ENCODE results near the gene RFC3.

Gene RFC3

GRCh38 chr13:33842986-33843385 is 25.0 kb downstream of the RFC3 start:
- H3K79me2 ChIP-seq (ENCODE audit: insufficient read depth, low read length), result no peaks in the 10 kb centered on the region
- no peak for DNase-seq
- H4K20me1 ChIP-seq (ENCODE audit: insufficient read depth, low read length), result no peaks in the 10 kb centered on the region; the same call in 1 of the 2 replicates
- peaks cover 32% of the 10 kb centered on the region for H3K36me3 ChIP-seq (ENCODE audit: insufficient read depth, low read length)
- no peak overlapping the region for H3K27ac ChIP-seq (ENCODE audit: low read length)
- TF ChIP-seq EZH2 (IDR thresholded peaks at IDR 0.05; ENCODE audit: borderline replicate concordance, low read depth, low read length, severe bottlenecking), result no peak
- TF ChIP-seq, protein P1, sequence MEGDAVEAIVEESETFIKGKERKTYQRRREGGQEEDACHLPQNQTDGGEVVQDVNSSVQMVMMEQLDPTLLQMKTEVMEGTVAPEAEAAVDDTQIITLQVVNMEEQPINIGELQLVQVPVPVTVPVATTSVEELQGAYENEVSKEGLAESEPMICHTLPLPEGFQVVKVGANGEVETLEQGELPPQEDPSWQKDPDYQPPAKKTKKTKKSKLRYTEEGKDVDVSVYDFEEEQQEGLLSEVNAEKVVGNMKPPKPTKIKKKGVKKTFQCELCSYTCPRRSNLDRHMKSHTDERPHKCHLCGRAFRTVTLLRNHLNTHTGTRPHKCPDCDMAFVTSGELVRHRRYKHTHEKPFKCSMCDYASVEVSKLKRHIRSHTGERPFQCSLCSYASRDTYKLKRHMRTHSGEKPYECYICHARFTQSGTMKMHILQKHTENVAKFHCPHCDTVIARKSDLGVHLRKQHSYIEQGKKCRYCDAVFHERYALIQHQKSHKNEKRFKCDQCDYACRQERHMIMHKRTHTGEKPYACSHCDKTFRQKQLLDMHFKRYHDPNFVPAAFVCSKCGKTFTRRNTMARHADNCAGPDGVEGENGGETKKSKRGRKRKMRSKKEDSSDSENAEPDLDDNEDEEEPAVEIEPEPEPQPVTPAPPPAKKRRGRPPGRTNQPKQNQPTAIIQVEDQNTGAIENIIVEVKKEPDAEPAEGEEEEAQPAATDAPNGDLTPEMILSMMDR (IDR thresholded peaks at IDR 0.05; ENCODE audit: borderline replicate concordance, extremely low read depth, low read length, poor library complexity, severe bottlenecking), result no peak
- no peaks in the 10 kb centered on the region for H3K9me3 ChIP-seq (ENCODE audit: insufficient read depth, low read length, severe bottlenecking)
- H3K4me1 ChIP-seq (ENCODE audit: insufficient read depth, low read length), result no peaks in the 10 kb centered on the region
- no peak overlapping the region for H2AFZ ChIP-seq (ENCODE audit: low read depth, low read length)
- ATAC-seq (ENCODE audit: insufficient read depth, low read depth), result no peak
- H3K4me3 ChIP-seq (ENCODE audit: low read depth in 1 of 2, low read length in 2 of 2), result no peak overlapping the region
- H3K4me2 ChIP-seq (ENCODE audit: insufficient read depth, low read length), result no peak overlapping the region
- H3K27me3 ChIP-seq (ENCODE audit: insufficient read depth, low read length, poor library complexity), result no peaks in the 10 kb centered on the region
- no peak overlapping the region for H3K9ac ChIP-seq (ENCODE audit: low read depth, low read length)

DNA sequence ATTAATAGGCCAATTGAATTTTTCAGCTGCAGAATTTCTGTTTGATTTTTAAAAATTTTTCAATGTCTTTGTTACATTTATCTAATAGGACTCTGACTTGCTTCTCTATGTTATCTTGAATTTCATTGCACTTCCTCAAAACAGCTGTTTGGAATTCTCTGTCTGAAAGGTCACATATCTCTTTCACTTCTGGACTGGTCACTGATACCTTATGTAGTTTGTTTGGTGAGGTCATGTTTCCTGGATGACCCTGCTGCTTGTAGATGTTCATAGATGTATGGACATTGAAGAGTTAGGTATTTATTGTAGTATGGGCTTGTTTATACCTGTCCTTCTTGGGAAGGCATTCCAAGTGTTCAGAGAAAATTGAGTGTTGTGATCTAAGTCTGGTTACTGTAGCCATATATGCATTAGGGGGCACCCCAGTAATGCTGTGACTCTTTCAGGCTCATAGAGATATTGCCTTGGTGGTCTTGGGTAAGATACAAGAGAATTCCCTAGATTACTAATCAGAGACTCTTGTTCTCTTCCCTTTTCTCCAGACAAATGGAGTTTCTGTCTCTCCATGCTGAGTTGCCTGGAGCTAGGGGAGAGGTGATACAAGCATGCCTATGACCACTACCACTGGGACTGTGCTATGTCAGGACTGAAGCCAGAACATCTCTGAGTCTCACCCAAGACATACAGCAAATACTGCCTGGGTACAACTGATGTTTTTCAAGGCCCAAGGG is 27.8 kb downstream of the RFC3 start:
- Histone ChIP-seq H3K27ac (ENCODE audit: low read length) (no peak overlapping the region), H3K9me3 (ENCODE audit: insufficient read depth, low read length, severe bottlenecking) (no peaks in the 10 kb centered on the region), H3K4me3 (ENCODE audit: low read depth in 1 of 2, low read length in 2 of 2) (no peak overlapping the region), H3K79me2 (ENCODE audit: insufficient read depth, low read length) (no peaks in the 10 kb centered on the region), H3K4me2 (ENCODE audit: insufficient read depth, low read length) (no peak overlapping the region), H2AFZ (ENCODE audit: low read depth, low read length) (no peak overlapping the region), H3K36me3 (ENCODE audit: insufficient read depth, low read length) (peaks cover 29% of the 10 kb centered on the region), H3K4me1 (ENCODE audit: insufficient read depth, low read length) (no peaks in the 10 kb centered on the region), H3K9ac (ENCODE audit: low read depth, low read length) (no peak overlapping the region), H4K20me1 (ENCODE audit: insufficient read depth, low read length) (no peaks in the 10 kb centered on the region; the same call in 1 of the 2 replicates), H3K27me3 (ENCODE audit: insufficient read depth, low read length, poor library complexity) (no peaks in the 10 kb centered on the region)
- ATAC-seq (ENCODE audit: insufficient read depth, low read depth) (no peak), DNase-seq (no peak)
- no peak for TF ChIP-seq EZH2 (IDR thresholded peaks at IDR 0.05; ENCODE audit: borderline replicate concordance, low read depth, low read length, severe bottlenecking)
- TF ChIP-seq, protein P1 (IDR thresholded peaks at IDR 0.05; ENCODE audit: borderline replicate concordance, extremely low read depth, low read length, poor library complexity, severe bottlenecking), result no peak

DNA sequence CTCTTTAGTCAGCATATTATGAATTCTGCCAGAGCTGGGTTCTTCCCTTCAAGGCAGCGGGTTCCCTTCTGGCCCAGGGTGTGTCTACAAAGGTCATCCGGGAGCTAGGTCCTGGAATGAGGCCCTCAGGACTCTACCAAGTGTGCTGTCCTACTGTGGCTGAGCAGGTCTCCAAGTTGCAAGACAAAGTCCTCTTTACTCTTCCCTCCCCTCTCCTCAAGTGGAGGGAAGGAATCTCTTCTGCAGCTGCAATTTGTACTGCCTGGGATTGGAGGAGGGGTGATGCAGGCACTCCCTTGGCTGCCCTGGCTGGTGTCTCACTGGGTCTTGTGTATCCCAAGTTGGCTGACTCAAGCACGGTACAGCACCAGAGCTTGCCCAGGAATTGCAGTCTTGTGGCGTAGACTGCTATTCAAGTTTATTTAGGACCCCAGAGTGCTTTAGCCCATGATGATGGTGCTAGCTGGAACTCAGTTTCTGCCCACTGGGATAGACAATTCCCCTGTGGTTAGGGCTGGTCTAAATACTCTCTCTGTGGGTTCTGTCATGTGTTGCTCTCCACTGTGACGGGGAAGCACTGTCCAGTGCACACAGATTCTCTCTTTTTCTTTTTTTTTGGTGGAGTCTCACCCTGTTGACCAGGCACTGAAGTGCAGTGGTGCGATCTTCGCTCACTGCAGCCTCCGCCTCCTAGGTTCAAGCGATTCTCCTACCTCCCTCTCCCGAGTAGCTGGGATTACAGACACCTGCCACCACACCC is 28.5 kb downstream of the RFC3 start:
- Histone ChIP-seq H3K4me1 (ENCODE audit: insufficient read depth, low read length) (no peaks in the 10 kb centered on the region), H2AFZ (ENCODE audit: low read depth, low read length) (no peak overlapping the region), H3K9ac (ENCODE audit: low read depth, low read length) (no peak overlapping the region), H3K9me3 (ENCODE audit: insufficient read depth, low read length, severe bottlenecking) (no peaks in the 10 kb centered on the region), H3K4me3 (ENCODE audit: low read depth in 1 of 2, low read length in 2 of 2) (no peak overlapping the region), H4K20me1 (ENCODE audit: insufficient read depth, low read length) (no peaks in the 10 kb centered on the region; the same call in 1 of the 2 replicates), H3K4me2 (ENCODE audit: insufficient read depth, low read length) (no peak overlapping the region), H3K27ac (ENCODE audit: low read length) (no peak overlapping the region), H3K27me3 (ENCODE audit: insufficient read depth, low read length, poor library complexity) (no peaks in the 10 kb centered on the region), H3K79me2 (ENCODE audit: insufficient read depth, low read length) (no peaks in the 10 kb centered on the region), H3K36me3 (ENCODE audit: insufficient read depth, low read length) (peaks cover 24% of the 10 kb centered on the region)
- TF ChIP-seq, protein P1 (IDR thresholded peaks at IDR 0.05; ENCODE audit: borderline replicate concordance, extremely low read depth, low read length, poor library complexity, severe bottlenecking), result no peak
- TF ChIP-seq EZH2 (IDR thresholded peaks at IDR 0.05; ENCODE audit: borderline replicate concordance, low read depth, low read length, severe bottlenecking), result no peak
- DNase-seq (no peak), ATAC-seq (ENCODE audit: insufficient read depth, low read depth) (no peak)
